Pancreas (tissue), 10 donors: ENCODE results near the gene NOS1AP. TPM values are rescaled to one million over a fixed set of nuclear protein-coding genes. Genes with fewer than 3 reads are reported as not detected.

Experiments used
- ATAC-seq, 4 donors: fragments of 200-7000 bp; cut with Tn5 transposase; one replicate each; pipeline versions ENCODE4 v1.8.0 to v1.9.1; 2020; ENCODE audit warnings: mild to moderate bottlenecking in 4 of 4, moderate library complexity in 4 of 4
- DNase-seq, 6 donors: peaks; one replicate each; pipeline ENCODE4 v3.0.0-alpha.2; 2020
- FAIRE-seq: peaks from 2 replicates; lab custom pipeline; 2012; peaks lifted over from hg19 to GRCh38; lab: Jason Lieb, UNC
- H3K27ac ChIP-seq, 4 donors: fragments of 200-600 bp; sonication (generic); 1 replicate in 3 of 4; 2 replicates in 1 of 4; pipeline versions ENCODE4 v1.5.0 to v1.8.0; 2020
- H3K27me3 ChIP-seq, 4 donors: fragments of 200-600 bp; one replicate each; pipeline ENCODE4 v1.8.0; 2021
- H3K36me3 ChIP-seq, 3 donors: fragments of 200-600 bp; sonication (generic) in 1 of 3; one replicate each; pipeline versions ENCODE4 v1.5.0 to v1.8.0; 2020 to 2021
- H3K4me1 ChIP-seq, 3 donors: fragments of 200-600 bp; one replicate each; pipeline ENCODE4 v1.8.0; 2021
- H3K4me3 ChIP-seq, 4 donors: fragments of 200-600 bp; sonication (generic) in 2 of 4; one replicate each; pipeline versions ENCODE4 v1.5.0 to v1.8.0; 2020 to 2021
- H3K9me3 ChIP-seq, 4 donors: fragments of 200-600 bp; one replicate each; pipeline ENCODE4 v1.8.0; 2021
- CTCF ChIP-seq, 4 donors: fragments of 200-600 bp; sonication (generic) in 3 of 4; IDR thresholded peaks; one replicate each; pipeline versions ENCODE4 v1.5.0 to v1.8.0; 2021; ENCODE audit warnings: antibody characterized with exemption in 4 of 4
- WGBS, 2 donors: extraction: QIAGEN DNeasy Blood & Tissue Kit; methylation state at CpG; one replicate each; pipeline ENCODE4 v1.1.7; 2013; 5-methylcytosine and 5-hydroxymethylcytosine counted together
- intact Hi-C, 3 donors: fragments of 100-400 bp; cut with DNase I; formaldehyde crosslinking; loops; one replicate each; pipeline versions ENCODE4 v1.11.1 to v1.14.2; 2022
- polyA plus RNA-seq, 2 donors: library from polyadenylated mRNA; stranded (reverse); fragments of 200-250 nt; gene quantifications; one replicate each; pipeline ENCODE4 v1.2.3, GENCODE V29; 2013
- total RNA-seq, 6 donors: library from RNA; stranded (reverse); fragmentation: NEBNext Ultra II Directional in 4 of 6; extraction: Animal tissue kit (Norgen Biotek cat#: 25700) in 4 of 6; gene quantifications; one replicate each; pipeline versions ENCODE4 v1.2.1 to v1.2.4, GENCODE V29; 2021 to 2023
- donor health status: healthy with polysubstance abuse.
- donor health status: DM: no; HTN: no; CAD: no; lungs with moderate emphysema.
- donor health status: DM: no; HTN: no; CAD: no.
- donor health status: control.
- donor health status: control.
- donor health status: Bipolar disorder and iron deficiency.
- donor health status: DM: yes; HTN: yes; CAD: no.
- donor health status: DM: no; HTN: no; CAD: no.
- donor health status: DM: no; HTN: no; CAD: no.
- donor health status: DM: yes; HTN: yes; CAD: no.

The NOS1AP gene
- total and polyA plus RNA-seq, 8 donors: 0.40 to 2.8 (median 1.7) TPM

DNA sequence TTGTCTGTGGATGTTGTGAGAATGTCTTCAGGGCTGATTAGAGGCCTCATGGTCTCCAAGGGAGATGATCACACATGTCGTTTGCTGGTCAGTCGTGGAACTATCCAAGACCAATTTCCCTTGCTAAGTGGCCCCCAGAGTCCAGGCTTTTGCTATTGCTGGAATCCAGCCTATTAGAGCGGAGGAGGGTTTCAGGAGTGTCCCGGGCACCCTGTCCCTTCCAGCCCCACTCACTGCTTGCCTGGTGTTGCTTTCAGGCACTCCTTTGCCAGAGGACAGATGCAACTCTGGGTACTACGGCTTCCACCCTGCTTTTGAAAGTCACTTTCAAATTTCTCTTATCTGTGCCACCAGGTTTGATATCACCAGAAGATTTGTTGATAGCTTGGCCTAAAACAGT is 149.1 kb downstream of the NOS1AP start:
- intact Hi-C loops: no loop called here
- WGBS, 2 donors: 72 to 73% methylated on average over 5 of the region's 5 CpGs
- Histone ChIP-seq H3K36me3 (no peaks in the 10 kb centered on the region), H3K4me3 (no peak overlapping the region), H3K27me3 (no peaks in the 10 kb centered on the region), H3K9me3 (no peaks in the 10 kb centered on the region), H3K4me1 (peaks cover 3 to 8% (median 4%) of the 10 kb centered on the region in 3 donors), H3K27ac (no peak overlapping the region)
- no peak for DNase-seq
- no peak for ATAC-seq
- no peak for TF ChIP-seq CTCF (IDR thresholded peaks at IDR 0.05)
- FAIRE-seq: no peak

DNA sequence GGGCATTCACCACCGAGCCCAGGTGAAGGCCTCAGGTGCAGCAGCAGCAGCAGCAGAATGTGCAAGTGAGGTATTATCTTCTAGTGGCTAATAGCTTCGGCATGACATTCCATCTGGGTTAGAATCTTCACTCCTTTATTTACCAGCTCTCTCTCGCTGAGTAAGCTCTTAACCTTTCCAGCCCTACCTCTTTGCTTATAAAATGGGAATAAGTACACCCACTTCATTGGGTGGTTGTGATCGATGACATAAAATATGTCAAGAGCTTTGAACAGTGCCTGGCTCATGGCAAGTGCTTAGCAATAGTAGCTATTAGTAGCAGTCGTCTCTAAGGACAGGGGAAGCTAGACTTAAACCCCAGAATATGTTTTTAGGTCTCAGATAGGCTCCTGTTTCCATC is 149.5 kb downstream of the NOS1AP start:
- no peaks in the 10 kb centered on the region for H3K27me3 ChIP-seq
- TF ChIP-seq CTCF (IDR thresholded peaks at IDR 0.05): no peak
- no peak overlapping the region for H3K27ac ChIP-seq
- peaks cover 0 to 8% (median 3%) of the 10 kb centered on the region in 3 donors for H3K4me1 ChIP-seq
- no peaks in the 10 kb centered on the region for H3K9me3 ChIP-seq
- H3K4me3 ChIP-seq: no peak overlapping the region
- ATAC-seq: no peak
- H3K36me3 ChIP-seq: no peaks in the 10 kb centered on the region
- no peak for DNase-seq
- intact Hi-C loops: no loop called here
- no peak for FAIRE-seq
- 76 to 83% methylated on average over 5 of the region's 5 CpGs for WGBS, 2 donors

DNA sequence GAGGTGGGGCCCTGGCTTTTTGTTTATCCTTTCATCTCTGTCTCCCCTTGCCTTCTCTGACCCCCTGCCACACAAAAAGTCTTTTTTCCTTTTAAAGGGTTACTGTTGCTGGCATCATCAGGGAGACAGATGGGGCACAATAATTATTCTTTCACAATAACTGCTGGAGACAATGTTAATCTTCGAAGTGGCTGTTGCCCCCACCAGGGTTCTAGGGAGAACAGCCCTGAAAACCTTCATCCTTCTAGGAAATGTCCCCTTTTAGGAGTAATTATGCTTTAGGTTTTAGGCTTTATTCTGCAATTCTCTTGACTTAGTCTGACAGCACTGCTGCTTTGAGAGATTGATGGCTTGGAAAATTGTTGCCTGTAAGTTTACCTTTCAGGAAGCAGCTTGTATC is 150.0 kb downstream of the NOS1AP start:
- no peaks in the 10 kb centered on the region for H3K9me3 ChIP-seq
- no peaks in the 10 kb centered on the region for H3K36me3 ChIP-seq
- TF ChIP-seq CTCF (IDR thresholded peaks at IDR 0.05): no peak
- DNase-seq: no peak
- no peaks in the 10 kb centered on the region for H3K27me3 ChIP-seq
- no peak for FAIRE-seq
- no peak for ATAC-seq
- H3K27ac ChIP-seq: no peak overlapping the region
- 77 to 81% methylated on average over 1 of the region's 1 CpG for WGBS, 2 donors
- peaks cover 0 to 8% (median 3%) of the 10 kb centered on the region in 3 donors for H3K4me1 ChIP-seq
- H3K4me3 ChIP-seq: no peak overlapping the region
- intact Hi-C loops: no loop called here

DNA sequence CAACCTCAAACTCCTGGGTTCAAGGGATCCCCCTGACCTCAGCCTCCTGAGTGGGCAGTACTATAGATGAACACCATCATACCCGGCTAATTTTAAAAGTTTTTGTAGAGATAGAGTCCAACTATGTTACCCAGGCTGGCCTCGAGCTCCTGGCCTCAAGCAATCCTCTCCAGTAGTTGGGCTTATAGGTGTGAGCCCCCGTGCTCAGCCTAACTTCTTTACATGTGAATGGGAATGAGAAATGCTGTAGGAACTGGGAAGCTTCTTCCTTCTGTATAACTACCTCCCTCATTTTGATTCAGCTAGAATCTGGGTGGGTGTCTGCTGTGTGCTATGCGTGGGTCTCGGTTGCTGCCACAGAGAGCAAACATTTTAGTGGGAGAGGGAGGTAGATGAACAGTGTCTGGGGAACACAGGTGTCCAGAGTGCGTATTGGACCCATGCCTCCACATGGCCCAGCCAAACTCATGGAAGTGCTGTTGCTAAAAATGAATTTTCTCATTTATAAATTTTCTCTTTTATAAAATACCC is 150.6 kb downstream of the NOS1AP start:
- intact Hi-C loops: no loop called here
- no peak for TF ChIP-seq CTCF (IDR thresholded peaks at IDR 0.05)
- 92 to 95% methylated on average over 6 of the region's 6 CpGs for whole genome bisulfite sequencing, 2 donors
- H3K4me1 ChIP-seq: peaks cover 0 to 6% (median 3%) of the 10 kb centered on the region in 3 donors
- H3K27me3 ChIP-seq: no peaks in the 10 kb centered on the region
- ATAC-seq (no peak), DNase-seq (no peak), FAIRE-seq (no peak)
- H3K9me3 ChIP-seq: no peaks in the 10 kb centered on the region
- H3K36me3 ChIP-seq: no peaks in the 10 kb centered on the region
- no peak overlapping the region for H3K4me3 ChIP-seq
- H3K27ac ChIP-seq: no peak overlapping the region

- Histone ChIP-seq H3K9me3 (no peaks in the 10 kb centered on the region), H3K27me3 (no peaks in the 10 kb centered on the region), H3K4me3 (no peak overlapping the region), H3K4me1 (no peaks in the 10 kb centered on the region), H3K36me3 (no peaks in the 10 kb centered on the region), H3K27ac (no peak overlapping the region)
- DNase-seq: no peak
- WGBS, 2 donors: 44 to 47% methylated on average over 5 of the region's 5 CpGs
- FAIRE-seq: no peak
- no peak for ATAC-seq
- intact Hi-C loops: no loop called here
- TF ChIP-seq CTCF (IDR thresholded peaks at IDR 0.05): no peak
Observed at GRCh38 chr1:162222014-162222413, 152.5 kb downstream of the NOS1AP start.
